Measurements from ENCODE around the gene AFAP1L1. TPM values are rescaled to one million over a fixed set of nuclear protein-coding genes. Genes with fewer than 3 reads are reported as not detected.
A peak's percentile ranks its signal among the peaks of the same experiment; 100 is the strongest.

The AFAP1L1 gene
- total RNA-seq, result 46.9 TPM
- long read RNA-seq, full-length matches to known transcripts, result 69 of 85 reads
- long read RNA-seq, partial matches to known transcripts, result 8 of 85 reads
- long read RNA-seq, other reads (novel, unspliced or antisense), result 8 of 85 reads

GRCh38 chr5:149271716-149272563 lies at the start of gene AFAP1L1:
Gene AFAP1L1 (plus strand): TSS chr5:149271859. CDS start chr5:149271969, 110 bp downstream.
- ATAC-seq, result peak; percentile 93
- DNase-seq (ENCODE audit: missing footprints), result peak; percentile 87
- intact Hi-C loops (cut with DNase I), result loop anchor here (1.0 kb wide), 1 partner anchor 47 kb away; no protein-coding TSS in a partner anchor

- intact Hi-C loops (cut with DNase I), result no loop called here
- ATAC-seq, result no peak
- DNase-seq (ENCODE audit: missing footprints), result no peak
Observed at GRCh38 chr5:149223081-149223848, 48.4 kb upstream of the AFAP1L1 start.

- intact Hi-C loops (cut with DNase I), result no loop called here
- peak; percentile 76 for DNase-seq (ENCODE audit: missing footprints)
Observed at GRCh38 chr5:149224282-149224681, 47.4 kb upstream of the AFAP1L1 start.

GRCh38 chr5:149227168-149227826 lies 44.4 kb upstream of the AFAP1L1 start:
- no peak for ATAC-seq
- DNase-seq (ENCODE audit: missing footprints), result no peak
- intact Hi-C loops (cut with DNase I), result no loop called here

More at GRCh38 chr5:149224282-149224681, 47.4 kb upstream of the AFAP1L1 start:
- ATAC-seq, result peak; percentile 70

GRCh38 chr5:149228618-149229297 lies 42.9 kb upstream of the AFAP1L1 start:
- intact Hi-C loops (cut with DNase I), result loop anchor here (1.0 kb wide), 1 partner anchor 87 kb away; the partner anchor contains the start of gene ABLIM3
- DNase-seq (ENCODE audit: missing footprints), result no peak
- ATAC-seq, result peak; percentile 92

GRCh38 chr5:149229298-149229937 lies 42.2 kb upstream of the AFAP1L1 start:
- intact Hi-C loops (cut with DNase I), result loop anchor here (1.0 kb wide), 1 partner anchor 88 kb away; the partner anchor contains the start of gene ABLIM3
- no peak for DNase-seq (ENCODE audit: missing footprints)
- ATAC-seq, result no peak

GRCh38 chr5:149235841-149236240 lies 35.8 kb upstream of the AFAP1L1 start:
- ATAC-seq (peak; percentile 83), DNase-seq (ENCODE audit: missing footprints) (no peak)
- intact Hi-C loops (cut with DNase I), result no loop called here

- intact Hi-C loops (cut with DNase I), result no loop called here
- no peak for DNase-seq (ENCODE audit: missing footprints)
- ATAC-seq, result no peak
Observed at GRCh38 chr5:149237662-149238061, 34.0 kb upstream of the AFAP1L1 start.

GRCh38 chr5:149238540-149238939 lies 33.1 kb upstream of the AFAP1L1 start:
- ATAC-seq (no peak), DNase-seq (ENCODE audit: missing footprints) (no peak)
- intact Hi-C loops (cut with DNase I), result no loop called here

- DNase-seq (ENCODE audit: missing footprints) (no peak), ATAC-seq (no peak)
- intact Hi-C loops (cut with DNase I), result no loop called here
Observed at GRCh38 chr5:149239917-149240316, 31.7 kb upstream of the AFAP1L1 start.

GRCh38 chr5:149240354-149240998 lies 31.2 kb upstream of the AFAP1L1 start:
- ATAC-seq, result no peak

GRCh38 chr5:149242339-149242738 lies 29.3 kb upstream of the AFAP1L1 start:
- no peak for ATAC-seq
- intact Hi-C loops (cut with DNase I), result no loop called here
- no peak for DNase-seq (ENCODE audit: missing footprints)

More at GRCh38 chr5:149240354-149240998, 31.2 kb upstream of the AFAP1L1 start:
- DNase-seq (ENCODE audit: missing footprints), result peak; percentile 72
- intact Hi-C loops (cut with DNase I), result no loop called here

GRCh38 chr5:149246906-149247305 lies 24.8 kb upstream of the AFAP1L1 start:
- no peak for ATAC-seq
- intact Hi-C loops (cut with DNase I), result no loop called here
- no peak for DNase-seq (ENCODE audit: missing footprints)

- no peak for ATAC-seq
- intact Hi-C loops (cut with DNase I), result no loop called here
- no peak for DNase-seq (ENCODE audit: missing footprints)
Observed at GRCh38 chr5:149247726-149248125, 23.9 kb upstream of the AFAP1L1 start.

- intact Hi-C loops (cut with DNase I), result no loop called here
- DNase-seq (ENCODE audit: missing footprints), result no peak
- ATAC-seq, result no peak
Observed at GRCh38 chr5:149251546-149251945, 20.1 kb upstream of the AFAP1L1 start.

- intact Hi-C loops (cut with DNase I), result no loop called here
- DNase-seq (ENCODE audit: missing footprints) (no peak), ATAC-seq (no peak)
Observed at GRCh38 chr5:149254506-149254905, 17.2 kb upstream of the AFAP1L1 start.

GRCh38 chr5:149256451-149256850 lies 15.2 kb upstream of the AFAP1L1 start:
- intact Hi-C loops (cut with DNase I), result no loop called here
- no peak for DNase-seq (ENCODE audit: missing footprints)
- ATAC-seq, result no peak
